Sigmoid colon (tissue), 4 donors: Measurements from ENCODE around the gene WDFY2.
"Not testable (repeated sequence)": the region's sequence is repeated elsewhere in the genome, so short reads cannot be mapped to it uniquely, and the experiment has no call there.

Source experiments
- EP300 ChIP-seq, 4 donors: sonication (generic); formaldehyde crosslinking; IDR thresholded peaks; one replicate each; pipeline ENCODE4 v1.6.1; 2017; ENCODE audit warnings: antibody characterized with exemption in 4 of 4
- POLR2AphosphoS5 ChIP-seq, 4 donors: sonication (generic); formaldehyde crosslinking; IDR thresholded peaks; one replicate each; pipeline ENCODE4 v1.6.1; 2017; ENCODE audit warnings: antibody characterized with exemption in 4 of 4
- TF ChIP-seq, protein P1 (sequence below), 4 experiments: fragments of 450-650 bp in 3 of 4; fragments of 200-600 bp in 1 of 4; IDR thresholded peaks; one replicate each; pipeline ENCODE4 v1.5.1; 2016 to 2019; ENCODE audit warnings: antibody characterized with exemption in 4 of 4, mild to moderate bottlenecking in 3 of 4, moderate library complexity in 2 of 4

DNA sequence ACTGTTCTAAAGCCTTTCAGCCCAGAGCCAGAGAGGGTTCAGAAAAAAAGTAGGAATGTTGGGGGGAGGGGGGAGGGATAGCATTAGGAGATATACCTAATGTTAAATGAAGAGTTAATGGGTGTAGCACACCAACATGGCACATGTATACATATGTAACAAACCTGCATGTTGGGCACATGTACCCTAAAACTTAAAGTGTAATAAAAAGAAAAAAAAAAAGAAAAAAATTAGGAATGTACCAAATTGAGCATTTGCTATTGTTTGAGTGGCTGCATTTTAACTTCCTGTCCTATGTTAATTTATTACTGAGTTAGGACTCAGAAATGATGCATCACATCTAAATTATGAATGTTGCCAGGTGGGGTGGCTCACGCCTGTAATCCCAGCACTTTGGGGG, 7.7 kb downstream of the WDFY2 start:
- TF ChIP-seq, protein P1, sequence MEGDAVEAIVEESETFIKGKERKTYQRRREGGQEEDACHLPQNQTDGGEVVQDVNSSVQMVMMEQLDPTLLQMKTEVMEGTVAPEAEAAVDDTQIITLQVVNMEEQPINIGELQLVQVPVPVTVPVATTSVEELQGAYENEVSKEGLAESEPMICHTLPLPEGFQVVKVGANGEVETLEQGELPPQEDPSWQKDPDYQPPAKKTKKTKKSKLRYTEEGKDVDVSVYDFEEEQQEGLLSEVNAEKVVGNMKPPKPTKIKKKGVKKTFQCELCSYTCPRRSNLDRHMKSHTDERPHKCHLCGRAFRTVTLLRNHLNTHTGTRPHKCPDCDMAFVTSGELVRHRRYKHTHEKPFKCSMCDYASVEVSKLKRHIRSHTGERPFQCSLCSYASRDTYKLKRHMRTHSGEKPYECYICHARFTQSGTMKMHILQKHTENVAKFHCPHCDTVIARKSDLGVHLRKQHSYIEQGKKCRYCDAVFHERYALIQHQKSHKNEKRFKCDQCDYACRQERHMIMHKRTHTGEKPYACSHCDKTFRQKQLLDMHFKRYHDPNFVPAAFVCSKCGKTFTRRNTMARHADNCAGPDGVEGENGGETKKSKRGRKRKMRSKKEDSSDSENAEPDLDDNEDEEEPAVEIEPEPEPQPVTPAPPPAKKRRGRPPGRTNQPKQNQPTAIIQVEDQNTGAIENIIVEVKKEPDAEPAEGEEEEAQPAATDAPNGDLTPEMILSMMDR (IDR thresholded peaks at IDR 0.05), result not testable (repeated sequence)
- not testable (repeated sequence) for TF ChIP-seq EP300, POLR2AphosphoS5 (IDR thresholded peaks at IDR 0.05)
